ENCODE results near the gene SLMAP.

The SLMAP gene

GRCh38 chr3:57890874-57891273 is 134.8 kb downstream of the SLMAP start:
- Histone ChIP-seq H3K4me1 (no peaks in the 10 kb centered on the region), H3K36me3 (peaks cover 20 to 66% (median 38%) of the 10 kb centered on the region in 11 experiments), H3K9me3 (replicated peaks in 1 of 11) (no peaks in the 10 kb centered on the region)

DNA sequence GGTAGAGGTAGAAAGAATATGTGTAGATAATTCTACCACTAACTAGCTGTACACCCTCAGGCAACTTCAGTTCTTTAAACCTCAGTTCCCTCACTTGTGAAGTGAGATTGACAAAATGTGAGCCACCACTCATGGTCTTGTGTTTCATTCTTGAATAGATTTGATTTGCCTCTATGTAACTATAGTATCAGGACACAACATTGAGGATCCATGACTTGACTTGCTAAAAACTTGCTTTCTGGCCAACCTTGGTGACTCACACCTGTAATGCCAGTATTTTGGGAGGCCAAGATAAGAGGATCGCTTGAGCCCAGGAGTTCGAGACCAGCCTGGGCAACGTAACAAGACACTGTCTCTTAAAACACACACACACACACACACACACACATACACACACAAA is 136.3 kb downstream of the SLMAP start:
- Histone ChIP-seq H3K36me3 (peaks cover 24 to 66% (median 40%) of the 10 kb centered on the region in 11 experiments), H3K4me1 (no peaks in the 10 kb centered on the region), H3K27me3 (no peaks in the 10 kb centered on the region), H3K9me3 (replicated peaks in 1 of 11) (no peaks in the 10 kb centered on the region), H3K9ac (no peak overlapping the region), H3K4me2 (no peak overlapping the region), H3K27ac (no peak overlapping the region), H3K4me3 (no peak overlapping the region), H4K20me1 (no peaks in the 10 kb centered on the region; a peak in 1 of 22 replicates)
- no peak for TF ChIP-seq Cebpa-rat (IDR thresholded peaks at IDR 0.05)

More at GRCh38 chr3:57890874-57891273, 134.8 kb downstream of the SLMAP start:
- no peak overlapping the region for H3K9ac ChIP-seq
- H3K27ac ChIP-seq, result no peak overlapping the region
- H3K27me3 ChIP-seq, result no peaks in the 10 kb centered on the region
- H3K4me3 ChIP-seq, result no peak overlapping the region
- H4K20me1 ChIP-seq, result no peaks in the 10 kb centered on the region; a peak in 1 of 22 replicates
- no peak for TF ChIP-seq Cebpa-rat (IDR thresholded peaks at IDR 0.05)
- H3K4me2 ChIP-seq, result no peak overlapping the region

DNA sequence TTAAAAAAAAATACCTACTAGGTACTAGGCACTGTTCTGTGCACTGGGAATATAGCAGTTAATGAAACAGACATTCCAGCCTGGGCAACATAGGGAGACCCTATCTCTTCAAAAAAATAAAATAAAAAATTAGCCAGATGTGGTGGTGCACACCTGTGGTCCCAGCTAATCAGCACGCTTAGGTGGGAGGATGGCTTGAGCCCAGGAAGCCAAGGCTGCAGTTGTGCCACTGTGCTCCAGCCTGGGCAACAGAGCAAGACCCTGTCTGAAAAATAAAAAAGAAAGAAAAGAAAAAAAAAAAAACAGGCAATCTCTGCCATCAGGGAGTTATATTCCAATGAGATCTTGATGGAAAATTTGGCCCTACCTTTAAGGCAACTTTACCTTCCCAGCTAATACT is 137.0 kb downstream of the SLMAP start:
- Histone ChIP-seq H3K4me3 (no peak overlapping the region), H3K9ac (no peak overlapping the region), H3K27me3 (no peaks in the 10 kb centered on the region), H4K20me1 (no peaks in the 10 kb centered on the region; a peak in 1 of 22 replicates), H3K36me3 (peaks cover 29 to 69% (median 42%) of the 10 kb centered on the region in 11 experiments), H3K9me3 (replicated peaks in 1 of 11) (no peaks in the 10 kb centered on the region), H3K4me2 (no peak overlapping the region), H3K4me1 (no peaks in the 10 kb centered on the region), H3K27ac (no peak overlapping the region)
- TF ChIP-seq Cebpa-rat (IDR thresholded peaks at IDR 0.05), result no peak

GRCh38 chr3:57893668-57894067 is 137.6 kb downstream of the SLMAP start:
- Histone ChIP-seq H3K27me3 (no peaks in the 10 kb centered on the region), H3K9me3 (replicated peaks in 1 of 11) (no peaks in the 10 kb centered on the region), H3K4me2 (no peak overlapping the region)

DNA sequence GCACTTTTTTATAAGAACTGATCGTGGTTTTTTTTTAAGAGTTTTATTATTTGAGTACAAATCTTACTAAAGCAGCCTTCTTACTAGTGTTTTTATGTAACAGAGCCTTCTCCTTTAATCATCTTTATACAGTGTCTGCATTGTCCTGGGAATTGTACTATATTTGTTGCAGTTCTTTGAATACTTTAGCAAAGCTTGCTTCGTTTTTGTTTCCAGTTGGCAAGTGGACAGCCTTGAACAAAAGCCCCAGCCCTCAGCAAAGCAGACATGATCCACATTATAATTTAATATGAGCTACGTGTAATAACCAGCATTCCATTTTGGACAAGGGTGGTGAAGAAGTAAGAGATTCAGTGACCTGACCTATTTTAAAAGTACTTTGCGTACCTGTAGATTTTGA is 139.9 kb downstream of the SLMAP start:
- no peak for TF ChIP-seq Cebpa-rat (IDR thresholded peaks at IDR 0.05)
- Histone ChIP-seq H3K9ac (no peak overlapping the region), H3K9me3 (replicated peaks in 1 of 11) (no peaks in the 10 kb centered on the region), H3K4me1 (no peaks in the 10 kb centered on the region), H3K4me2 (no peak overlapping the region), H4K20me1 (no peaks in the 10 kb centered on the region; a peak in 1 of 22 replicates), H3K27me3 (no peaks in the 10 kb centered on the region), H3K36me3 (peaks cover 36 to 89% (median 65%) of the 10 kb centered on the region in 11 experiments), H3K27ac (no peak overlapping the region), H3K4me3 (no peak overlapping the region)

More at GRCh38 chr3:57893668-57894067, 137.6 kb downstream of the SLMAP start:
- Histone ChIP-seq H3K27ac (no peak overlapping the region), H3K36me3 (peaks cover 32 to 72% (median 47%) of the 10 kb centered on the region in 11 experiments), H3K9ac (no peak overlapping the region), H3K4me3 (no peak overlapping the region), H4K20me1 (no peaks in the 10 kb centered on the region; a peak in 1 of 22 replicates), H3K4me1 (no peaks in the 10 kb centered on the region)
- TF ChIP-seq Cebpa-rat (IDR thresholded peaks at IDR 0.05), result no peak

GRCh38 chr3:57896691-57897090 is 140.6 kb downstream of the SLMAP start:
- H3K9me3 ChIP-seq (replicated peaks in 1 of 11), result no peaks in the 10 kb centered on the region
- no peak overlapping the region for H3K27ac ChIP-seq
- no peaks in the 10 kb centered on the region for H3K4me1 ChIP-seq
- H3K4me3 ChIP-seq, result no peak overlapping the region
- no peak overlapping the region for H3K4me2 ChIP-seq
- H3K9ac ChIP-seq, result no peak overlapping the region
- H4K20me1 ChIP-seq, result no peaks in the 10 kb centered on the region; a peak in 1 of 22 replicates
- H3K27me3 ChIP-seq, result no peaks in the 10 kb centered on the region
- H3K36me3 ChIP-seq, result peaks cover 41 to 92% (median 69%) of the 10 kb centered on the region in 11 experiments
- no peak for TF ChIP-seq Cebpa-rat (IDR thresholded peaks at IDR 0.05)

DNA sequence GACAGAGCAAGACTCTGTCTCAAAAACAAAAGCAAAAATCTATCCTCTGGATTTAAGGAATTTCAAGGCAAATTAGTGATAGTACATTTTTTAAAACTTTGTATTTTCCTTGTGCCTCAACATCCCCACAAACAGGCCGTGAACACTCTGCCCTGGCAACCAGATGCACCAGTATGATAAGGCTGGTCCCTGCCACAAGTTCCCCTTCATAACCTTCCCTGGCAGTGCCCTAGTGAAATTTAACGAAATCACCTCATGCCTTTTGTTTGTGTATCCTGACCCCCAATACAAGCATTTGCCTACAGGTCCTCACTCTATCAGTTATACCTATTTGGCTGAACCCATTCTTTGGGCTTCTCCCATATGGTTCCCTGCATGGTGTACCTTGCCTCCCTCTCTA is 144.7 kb downstream of the SLMAP start:
- no peaks in the 10 kb centered on the region for H4K20me1 ChIP-seq
- H3K9ac ChIP-seq, result no peak overlapping the region
- peaks cover 39 to 97% (median 80%) of the 10 kb centered on the region in 11 experiments for H3K36me3 ChIP-seq
- no peak overlapping the region for H3K27ac ChIP-seq
- H3K9me3 ChIP-seq (replicated peaks in 1 of 11), result no peaks in the 10 kb centered on the region
- no peaks in the 10 kb centered on the region for H3K27me3 ChIP-seq
- no peak overlapping the region for H3K4me3 ChIP-seq
- no peak overlapping the region for H3K4me2 ChIP-seq
- no peaks in the 10 kb centered on the region for H3K4me1 ChIP-seq
- TF ChIP-seq Cebpa-rat (IDR thresholded peaks at IDR 0.05), result no peak

DNA sequence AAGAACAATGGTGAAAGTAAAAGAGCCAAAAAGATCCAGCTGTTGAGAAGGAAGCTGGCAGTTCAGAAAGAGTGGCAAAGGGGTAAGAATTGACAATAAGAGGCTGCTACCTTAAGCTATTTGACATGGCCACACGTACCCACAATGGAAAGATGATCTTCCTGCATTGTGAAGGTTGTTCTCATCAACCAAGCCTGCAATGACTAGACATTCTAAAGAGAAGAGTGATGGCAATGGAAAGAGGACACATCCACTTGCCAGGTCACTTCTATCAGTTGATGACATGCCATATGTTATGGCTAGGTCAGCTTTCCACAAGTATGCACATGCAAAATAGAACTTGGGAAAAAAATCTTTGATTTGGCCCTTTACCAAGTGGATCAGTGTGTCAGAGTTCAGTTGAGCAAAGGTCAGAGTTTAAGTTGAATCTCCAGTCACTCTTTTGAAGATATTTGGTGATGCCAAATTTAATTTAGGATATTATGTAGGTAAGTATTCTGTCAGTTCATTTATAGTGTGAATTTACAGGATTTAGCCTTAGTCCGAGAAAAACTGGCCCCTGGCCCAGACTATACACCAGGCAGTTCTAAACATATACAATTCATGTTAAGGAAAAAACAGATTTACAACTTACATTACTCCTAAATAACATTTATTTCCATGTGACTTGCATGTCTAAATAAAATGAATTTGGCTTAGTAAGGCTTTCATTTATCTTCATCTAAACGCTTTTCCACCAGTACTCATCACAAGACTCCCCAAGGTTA is 147.2 kb downstream of the SLMAP start:
- Histone ChIP-seq H4K20me1 (no peaks in the 10 kb centered on the region), H3K27me3 (no peaks in the 10 kb centered on the region), H3K4me1 (no peaks in the 10 kb centered on the region), H3K9me3 (replicated peaks in 1 of 11) (no peaks in the 10 kb centered on the region), H3K27ac (no peak overlapping the region), H3K9ac (no peak overlapping the region), H3K4me2 (no peak overlapping the region), H3K36me3 (peaks cover 25 to 92% (median 67%) of the 10 kb centered on the region in 11 experiments), H3K4me3 (no peak overlapping the region)
- TF ChIP-seq Cebpa-rat (IDR thresholded peaks at IDR 0.05), result no peak

- peaks cover 62 to 96% (median 79%) of the 10 kb centered on the region in 11 experiments for H3K36me3 ChIP-seq
- no peak overlapping the region for H3K4me2 ChIP-seq
- H3K9ac ChIP-seq, result no peak overlapping the region
- H4K20me1 ChIP-seq, result no peaks in the 10 kb centered on the region
- no peaks in the 10 kb centered on the region for H3K27me3 ChIP-seq
- H3K4me3 ChIP-seq, result no peak overlapping the region
- no peaks in the 10 kb centered on the region for H3K9me3 ChIP-seq (replicated peaks in 1 of 11)
- no peak overlapping the region for H3K27ac ChIP-seq
- H3K4me1 ChIP-seq, result no peaks in the 10 kb centered on the region
- TF ChIP-seq Cebpa-rat (IDR thresholded peaks at IDR 0.05), result no peak
Measured at GRCh38 chr3:57910990-57911389, 154.9 kb downstream of the SLMAP start.

GRCh38 chr3:57911593-57911992 is 155.5 kb downstream of the SLMAP start:
- TF ChIP-seq Cebpa-rat (IDR thresholded peaks at IDR 0.05), result no peak
- Histone ChIP-seq H3K36me3 (peaks cover 68 to 98% (median 83%) of the 10 kb centered on the region in 11 experiments), H3K27ac (no peak overlapping the region), H3K27me3 (no peaks in the 10 kb centered on the region), H4K20me1 (no peaks in the 10 kb centered on the region), H3K9ac (no peak overlapping the region), H3K4me1 (no peaks in the 10 kb centered on the region), H3K4me3 (no peak overlapping the region), H3K9me3 (replicated peaks in 1 of 11) (no peaks in the 10 kb centered on the region), H3K4me2 (no peak overlapping the region)

All from BLaER1 treated with 17β-estradiol and CSF1 and Interleukin-3, amounts not matched to agents 10 nM and 100 nM (cell line).